Right atrium auricular region (tissue), 2 donors: ENCODE measurements around the gene PLXNA3. TPM values are rescaled to one million over a fixed set of nuclear protein-coding genes. Genes with fewer than 3 reads are reported as not detected.

Source experiments
- DNase-seq: peaks from one replicate; pipeline ENCODE4 v3.0.0-alpha.2; 2019; ENCODE audit warnings: low spot score
- H3K27ac ChIP-seq, 2 donors: fragments of 200-600 bp; sonication (generic); 1 replicate in 1 of 2; 2 replicates in 1 of 2; pipeline ENCODE4 v1.5.1; 2016 to 2019
- H3K27me3 ChIP-seq, 2 donors: fragments of 200-600 bp; sonication (generic); one replicate each; pipeline versions ENCODE4 v1.5.1 to v1.6.0; 2017 to 2019
- H3K36me3 ChIP-seq: fragments of 200-600 bp; sonication (generic); one replicate; pipeline ENCODE4 v1.5.1; 2016
- H3K4me1 ChIP-seq, 2 donors: fragments of 200-600 bp; sonication (generic); one replicate each; pipeline versions ENCODE4 v1.5.1 to v1.6.0; 2017 to 2019
- H3K4me3 ChIP-seq, 2 donors: fragments of 200-600 bp; sonication (generic); 1 replicate in 1 of 2; 2 replicates in 1 of 2; pipeline ENCODE4 v1.5.1; 2017 to 2019; ENCODE audit warnings: mild to moderate bottlenecking in 1 of 2, moderate library complexity in 1 of 2
- H3K9me3 ChIP-seq, 2 donors: fragments of 200-600 bp; sonication (generic); one replicate each; pipeline ENCODE4 v1.5.1; 2019
- total RNA-seq, 2 donors: library from RNA; depleted of rRNA; stranded (reverse); fragments of >200 nt; gene quantifications; one replicate each; pipeline ENCODE4 v1.1.0, GENCODE V29; 2016
- TF ChIP-seq, protein P1 (sequence below), 2 donors: fragments of 200-600 bp; sonication (generic); IDR thresholded peaks; one replicate each; pipeline ENCODE4 v1.5.1; 2019; ENCODE audit warnings: antibody characterized with exemption in 2 of 2

The PLXNA3 gene
- total RNA-seq, 2 donors from 2014 or later, result 5.9 to 7.1 TPM

DNA sequence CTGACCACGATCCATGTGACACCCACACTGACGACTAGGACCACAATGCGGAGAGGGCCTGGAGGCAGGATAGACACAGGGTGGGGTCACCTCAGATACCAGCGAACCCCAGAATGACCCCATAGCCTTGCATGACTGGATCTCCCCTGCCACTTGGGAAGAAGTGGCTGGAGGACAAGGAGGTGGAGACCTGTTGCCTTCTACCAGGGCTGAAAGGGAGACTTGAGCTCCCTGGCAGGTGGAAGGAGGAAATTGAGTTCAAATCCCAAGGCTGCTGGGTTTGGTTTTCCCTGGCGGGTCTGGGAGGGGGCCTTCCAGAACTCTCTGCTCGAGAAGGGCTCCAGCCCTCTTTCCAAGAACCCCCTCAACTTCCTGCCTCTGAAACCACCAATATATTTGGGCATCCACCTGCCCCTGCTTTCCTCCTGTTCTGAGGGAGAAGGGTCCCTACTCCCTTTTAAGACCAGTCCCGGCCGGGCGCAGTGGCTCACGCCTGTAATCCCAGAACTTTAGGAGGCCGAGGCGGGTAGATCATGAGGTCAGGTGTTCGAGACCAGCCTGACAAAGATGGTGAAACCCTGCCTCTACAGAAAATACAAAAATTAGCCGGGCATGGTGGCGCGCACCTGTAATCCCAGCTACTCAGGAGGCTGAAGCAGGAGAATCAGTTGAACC is 54.9 kb downstream of the PLXNA3 start:
- H3K27ac ChIP-seq, result no peak overlapping the region
- H3K4me3 ChIP-seq, result no peak overlapping the region
- DNase-seq, result no peak
- peaks cover 16% of the 10 kb centered on the region for H3K36me3 ChIP-seq
- no peaks in the 10 kb centered on the region for H3K9me3 ChIP-seq
- TF ChIP-seq, protein P1, sequence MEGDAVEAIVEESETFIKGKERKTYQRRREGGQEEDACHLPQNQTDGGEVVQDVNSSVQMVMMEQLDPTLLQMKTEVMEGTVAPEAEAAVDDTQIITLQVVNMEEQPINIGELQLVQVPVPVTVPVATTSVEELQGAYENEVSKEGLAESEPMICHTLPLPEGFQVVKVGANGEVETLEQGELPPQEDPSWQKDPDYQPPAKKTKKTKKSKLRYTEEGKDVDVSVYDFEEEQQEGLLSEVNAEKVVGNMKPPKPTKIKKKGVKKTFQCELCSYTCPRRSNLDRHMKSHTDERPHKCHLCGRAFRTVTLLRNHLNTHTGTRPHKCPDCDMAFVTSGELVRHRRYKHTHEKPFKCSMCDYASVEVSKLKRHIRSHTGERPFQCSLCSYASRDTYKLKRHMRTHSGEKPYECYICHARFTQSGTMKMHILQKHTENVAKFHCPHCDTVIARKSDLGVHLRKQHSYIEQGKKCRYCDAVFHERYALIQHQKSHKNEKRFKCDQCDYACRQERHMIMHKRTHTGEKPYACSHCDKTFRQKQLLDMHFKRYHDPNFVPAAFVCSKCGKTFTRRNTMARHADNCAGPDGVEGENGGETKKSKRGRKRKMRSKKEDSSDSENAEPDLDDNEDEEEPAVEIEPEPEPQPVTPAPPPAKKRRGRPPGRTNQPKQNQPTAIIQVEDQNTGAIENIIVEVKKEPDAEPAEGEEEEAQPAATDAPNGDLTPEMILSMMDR (IDR thresholded peaks at IDR 0.05), result no peak
- peaks cover 0 to 7% of the 10 kb centered on the region in 2 donors for H3K4me1 ChIP-seq
- H3K27me3 ChIP-seq, result no peaks in the 10 kb centered on the region

DNA sequence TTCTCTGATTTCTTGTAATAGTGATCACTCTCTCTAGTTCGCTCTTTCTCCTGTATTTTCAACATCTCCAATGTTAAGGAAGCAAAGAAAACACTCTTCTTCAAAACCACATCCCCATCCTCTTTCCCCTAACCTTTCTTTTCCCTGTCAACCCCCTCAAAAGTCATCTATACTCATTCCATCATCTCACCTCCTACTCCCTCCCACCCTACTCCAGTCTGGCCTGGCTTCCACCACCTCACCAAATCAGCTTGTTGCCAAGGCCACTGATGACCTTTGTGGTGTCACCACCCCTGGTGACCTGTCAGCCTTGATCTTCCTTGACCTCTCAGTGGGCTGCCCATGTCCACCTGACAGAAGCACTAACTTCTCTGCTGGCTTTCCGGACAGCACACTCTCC is 55.6 kb downstream of the PLXNA3 start:
- no peak overlapping the region for H3K27ac ChIP-seq
- TF ChIP-seq, protein P1 (IDR thresholded peaks at IDR 0.05), result no peak
- no peaks in the 10 kb centered on the region for H3K27me3 ChIP-seq
- no peaks in the 10 kb centered on the region for H3K9me3 ChIP-seq
- peaks cover 0 to 7% of the 10 kb centered on the region in 2 donors for H3K4me1 ChIP-seq
- H3K4me3 ChIP-seq, result no peak overlapping the region
- peaks cover 9% of the 10 kb centered on the region for H3K36me3 ChIP-seq
- DNase-seq, result no peak

DNA sequence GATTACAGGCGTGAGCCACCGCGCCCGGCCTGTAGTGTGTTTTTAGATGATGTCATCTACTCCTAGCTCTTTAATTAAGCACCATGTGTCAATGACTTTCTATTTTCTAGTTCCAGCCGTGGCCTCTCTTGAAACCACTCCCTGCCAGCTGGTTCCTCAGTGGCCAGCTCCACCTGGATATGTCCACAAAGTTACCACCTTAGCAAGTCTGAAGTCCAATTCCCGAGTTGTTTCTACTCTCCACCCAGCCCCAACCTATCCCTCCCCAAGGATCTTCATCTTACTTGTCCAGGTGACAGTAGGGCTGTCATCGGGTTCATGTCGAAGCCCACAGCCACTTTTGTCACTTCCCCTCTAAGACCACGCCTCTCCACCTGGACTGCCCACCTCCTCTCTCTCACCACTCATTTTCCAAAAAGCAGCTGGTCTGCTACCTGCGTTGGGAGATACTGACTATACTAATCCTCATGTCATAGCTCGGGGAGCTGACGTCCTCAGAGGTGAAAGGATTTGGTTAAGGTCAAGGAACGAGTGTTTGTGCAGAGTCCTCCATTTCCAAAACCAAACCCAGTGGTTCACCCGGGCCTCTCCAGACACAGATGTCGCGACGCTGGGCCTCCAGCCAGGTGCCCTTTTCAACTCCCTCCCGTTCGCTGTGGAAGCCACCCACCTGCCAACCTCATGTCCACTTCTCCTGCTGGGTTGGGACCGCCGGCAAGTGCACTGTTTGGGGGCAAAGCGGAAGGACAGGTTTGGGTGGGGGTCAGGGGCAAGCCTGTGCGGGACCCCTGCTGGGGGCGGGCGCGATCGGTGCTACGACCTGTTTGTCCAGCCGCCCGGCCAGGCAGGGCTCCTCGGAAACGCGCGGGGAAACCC is 57.2 kb downstream of the PLXNA3 start:
- DNase-seq, result no peak

DNA sequence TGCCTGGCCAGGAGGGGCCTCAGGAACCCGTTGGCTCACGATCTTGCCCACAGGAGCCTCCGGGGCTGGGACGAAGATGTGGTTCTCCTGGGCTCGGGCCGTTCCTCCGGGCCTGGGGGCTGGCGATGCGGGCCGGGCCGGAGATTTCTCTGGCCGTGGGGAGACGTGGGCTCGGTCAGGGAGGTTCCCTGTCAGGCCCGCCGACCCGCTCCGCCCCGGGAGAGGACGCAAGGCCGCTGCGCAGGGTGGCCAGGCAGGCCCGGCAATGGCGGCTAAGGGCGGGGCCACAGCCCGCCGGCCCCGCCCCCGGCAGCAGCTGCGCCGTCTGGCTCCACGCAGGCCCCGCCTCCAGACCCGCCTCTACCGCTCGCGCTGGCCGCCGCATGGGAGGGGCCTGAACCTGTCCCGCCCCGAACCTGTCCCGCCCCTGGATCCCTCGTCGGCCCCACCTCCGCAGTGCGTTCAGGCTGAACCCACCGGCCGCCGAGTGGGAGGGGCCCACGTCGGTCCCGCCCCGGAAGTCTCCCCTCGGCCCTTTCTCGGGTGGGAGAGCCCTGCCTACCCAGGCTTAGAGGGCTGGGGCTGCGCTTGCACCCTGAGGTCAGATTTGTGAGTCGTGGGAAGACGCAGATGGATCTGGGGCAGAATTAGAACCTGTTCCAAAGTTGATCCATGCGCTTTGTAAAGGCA is 58.0 kb downstream of the PLXNA3 start, which contains the start of gene FAM3A:
Gene FAM3A, minus strand, starts transcription at position 267 of the 690 bp plus-strand sequence. CDS start 460 bp downstream, outside the sequence.
- Histone ChIP-seq H3K27me3 (no peaks in the 10 kb centered on the region), H3K27ac (peak within 1 kb of the TSS; percentile 90 to 94), H3K36me3 (no peaks in the 10 kb centered on the region), H3K4me1 (peaks cover 0 to 7% of the 10 kb centered on the region in 2 donors), H3K4me3 (peak within 1 kb of the TSS; percentile 66 to 70), H3K9me3 (no peaks in the 10 kb centered on the region)
- peak; percentile 92 for DNase-seq
- TF ChIP-seq, protein P1 (IDR thresholded peaks at IDR 0.05), result no peak

More for the DNA sequence above, 57.2 kb downstream of the PLXNA3 start:
- peak overlapping the region; percentile 66 to 70 for H3K4me3 ChIP-seq
- H3K4me1 ChIP-seq, result peaks cover 0 to 7% of the 10 kb centered on the region in 2 donors
- no peaks in the 10 kb centered on the region for H3K36me3 ChIP-seq
- H3K27ac ChIP-seq, result peak overlapping the region; percentile 90 to 94
- no peaks in the 10 kb centered on the region for H3K27me3 ChIP-seq
- TF ChIP-seq, protein P1 (IDR thresholded peaks at IDR 0.05), result no peak
- no peaks in the 10 kb centered on the region for H3K9me3 ChIP-seq

DNA sequence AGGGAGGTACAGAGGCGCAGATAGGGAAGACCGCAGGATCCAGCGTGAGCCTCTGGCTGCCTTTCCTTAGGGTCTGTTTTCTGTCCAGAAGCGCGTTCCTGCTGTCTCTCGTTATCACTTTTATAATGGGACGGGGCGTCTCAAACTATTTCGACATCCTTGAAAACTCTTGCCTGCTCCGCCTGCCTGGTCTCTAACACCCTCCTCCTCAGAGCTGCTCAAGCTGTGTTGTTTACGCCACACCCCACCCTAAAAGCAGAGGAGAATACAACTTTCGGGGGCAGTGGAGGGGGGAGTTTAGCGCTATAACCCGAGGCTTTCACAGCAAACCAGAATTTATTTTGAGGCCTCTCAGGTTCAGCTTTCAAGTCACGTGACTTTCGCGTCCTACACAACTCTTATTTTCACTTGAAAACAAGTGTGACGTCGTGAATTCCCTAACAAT is 58.6 kb downstream of the PLXNA3 start:
- Histone ChIP-seq H3K27ac (peak overlapping the region; percentile 90 to 94), H3K4me1 (peaks cover 0 to 7% of the 10 kb centered on the region in 2 donors), H3K4me3 (peak overlapping the region; percentile 22 to 66), H3K27me3 (no peaks in the 10 kb centered on the region), H3K36me3 (no peaks in the 10 kb centered on the region), H3K9me3 (no peaks in the 10 kb centered on the region)
- no peak for DNase-seq
- TF ChIP-seq, protein P1 (IDR thresholded peaks at IDR 0.05), result no peak
